Measurements from ENCODE around the gene XRCC1. TPM values are rescaled to one million over a fixed set of nuclear protein-coding genes. Genes with fewer than 3 reads are reported as not detected.

The XRCC1 gene
- polyA plus RNA-seq, 1 of the 3 experiments (the other 2 are of a cell fraction), result 30.3 TPM

DNA sequence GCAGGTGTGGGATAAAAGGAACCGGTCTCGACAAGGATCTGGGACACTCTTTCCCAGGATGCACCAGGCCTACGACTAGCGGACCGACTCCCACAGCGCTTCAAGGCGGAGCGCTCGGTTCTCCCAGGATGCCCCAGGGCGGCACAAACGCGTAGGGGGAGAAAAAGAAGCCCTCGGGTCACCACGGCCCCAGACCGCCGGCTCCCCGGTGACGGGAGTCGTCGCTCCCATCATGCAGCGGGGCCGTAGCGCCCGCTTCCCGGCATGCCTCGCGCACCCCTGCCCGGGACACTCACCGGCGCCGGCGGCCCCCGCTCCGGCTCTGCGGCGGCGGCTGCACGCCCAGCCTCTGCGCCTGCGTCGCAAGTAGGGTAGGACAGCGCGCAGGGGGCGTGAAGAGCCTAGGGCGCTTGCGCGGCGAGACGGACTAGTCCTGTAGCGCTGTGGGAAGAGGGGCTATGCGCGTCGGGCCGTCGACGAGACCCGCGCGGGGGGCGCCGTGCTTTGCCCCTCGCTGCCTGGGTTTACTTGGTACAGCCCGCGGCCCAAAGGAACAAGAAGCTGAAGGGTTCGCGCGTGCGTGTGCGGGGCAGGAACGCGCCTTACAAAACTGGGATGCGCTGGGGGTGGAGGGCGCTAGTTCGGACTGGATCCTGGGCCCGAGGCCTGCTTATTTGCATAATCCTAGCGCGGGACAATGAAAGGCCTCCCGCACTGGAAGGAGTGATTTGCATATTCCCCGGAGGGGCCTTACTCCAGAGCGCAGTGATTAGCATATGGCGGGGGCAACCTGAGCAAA lies 44.1 kb upstream of the XRCC1 start, which contains the start of gene ZNF428:
TSS of gene ZNF428 (minus strand) at position 368 of the 799 bp plus-strand sequence. CDS start 5,325 bp downstream, outside the sequence.
- Histone ChIP-seq H4K20me1 (ENCODE audit: insufficient read depth) (no peaks in the 10 kb centered on the region), H3K36me3 (replicated peaks in 1 of 2; ENCODE audit: control insufficient read depth in 1 of 2, insufficient read depth in 2 of 2, low read length in 1 of 2) (peaks cover 0 to under 1% of the 10 kb centered on the region in 2 experiments), H3K9ac (peak within 1 kb of the TSS; percentile 86), H3K4me2 (peak within 1 kb of the TSS; percentile 87), H3F3A (replicated peaks; ENCODE audit: insufficient read depth) (peaks cover 4% of the 10 kb centered on the region), H3K4me1 (ENCODE audit: control insufficient read depth in 1 of 2, insufficient read depth in 2 of 2, low read depth in 1 of 2, low read length in 1 of 2) (peaks cover 7 to 12% of the 10 kb centered on the region in 2 experiments; a peak in 2 of 4 replicates), H3K9me2 (no peaks in the 10 kb centered on the region), H3K4me3 (ENCODE audit: low read depth in 2 of 2, low read length in 1 of 2) (peak within 1 kb of the TSS; percentile 68 to 72), H2AFZ (ENCODE audit: low read depth) (peak within 1 kb of the TSS; percentile 88), H3K79me2 (ENCODE audit: insufficient read depth) (peaks cover 46% of the 10 kb centered on the region), H3K9me3 (no peaks in the 10 kb centered on the region), H3K27ac (ENCODE audit: low read depth in 2 of 2, low read length in 1 of 2) (peak within 1 kb of the TSS; percentile 74 to 98), H3K27me3 (ENCODE audit: insufficient read depth) (no peaks in the 10 kb centered on the region)
- peak; percentile 95 for DNase-seq
- POLR2A ChIA-PET, result interaction anchor here (0.6 to 1.1 kb wide), 2 partner anchors 8 to 49 kb away, joined by 3 to 5 read pairs; no protein-coding TSS in a partner anchor
- CTCF ChIA-PET, result interaction anchor here (2.5 kb wide), 1 partner anchor 64 kb away, joined by 7 read pairs; no protein-coding TSS in a partner anchor
- TF ChIP-seq RCOR1 (IDR thresholded peaks at IDR 0.05; ENCODE audit: low read length), result no peak
- TF ChIP-seq, protein P1, sequence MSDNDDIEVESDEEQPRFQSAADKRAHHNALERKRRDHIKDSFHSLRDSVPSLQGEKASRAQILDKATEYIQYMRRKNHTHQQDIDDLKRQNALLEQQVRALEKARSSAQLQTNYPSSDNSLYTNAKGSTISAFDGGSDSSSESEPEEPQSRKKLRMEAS (IDR thresholded peaks at IDR 0.05; ENCODE audit: low read depth), result peak; percentile 73
- TF ChIP-seq EP300 (IDR thresholded peaks at IDR 0.05; ENCODE audit: borderline replicate concordance in 1 of 2, low read depth in 1 of 2, low read length in 1 of 2), result peak in 1 of 2 experiments; percentile 9; a peak in 1 of 4 replicates
- TF ChIP-seq RAD21 (IDR thresholded peaks at IDR 0.05; ENCODE audit: low read length), result no peak
- 0 out of 2 replicates have a peak, but pooled peaks have one; percentile 2 for TF ChIP-seq MXI1 (IDR thresholded peaks at IDR 0.05; ENCODE audit: low read depth, low read length)
- peak; percentile 90 for TF ChIP-seq NRF1 (IDR thresholded peaks at IDR 0.05; ENCODE audit: low read depth, low read length)
- TF ChIP-seq POLR2AphosphoS5 (IDR thresholded peaks at IDR 0.05; ENCODE audit: low read depth, low read length), result peak; percentile 14; the same call in 1 of the 2 replicates
- 2% methylated on average over 46 of the region's 81 CpGs for WGBS (ENCODE audit: low lambda C conversion rate)

DNA sequence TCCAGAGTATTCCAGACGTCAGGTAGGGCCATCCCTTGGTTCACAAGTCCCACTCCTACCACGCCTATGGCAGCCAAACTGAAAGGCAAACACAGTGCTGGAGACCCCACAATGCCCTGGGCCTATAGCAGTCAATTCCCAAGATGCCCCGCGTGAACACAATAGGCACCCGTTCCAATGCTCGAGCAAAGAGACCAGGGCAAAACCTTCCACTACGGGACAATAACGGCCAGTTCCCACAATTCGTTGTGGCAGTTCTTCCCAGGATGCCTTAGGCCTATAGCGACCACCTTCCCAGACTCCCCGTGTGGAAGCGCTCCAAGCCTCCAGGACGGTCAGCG lies 43.6 kb upstream of the XRCC1 start:
- ChIA-PET CTCF (interaction anchor here (1.8 kb wide), 1 partner anchor 25 kb away, joined by 7 read pairs; no protein-coding TSS in a partner anchor), POLR2A (no interaction called here)
- Histone ChIP-seq H3K9ac (peak overlapping the region; percentile 86), H3K4me3 (ENCODE audit: low read depth in 2 of 2, low read length in 1 of 2) (peak overlapping the region; percentile 68 to 72), H2AFZ (ENCODE audit: low read depth) (peak overlapping the region; percentile 88), H3K36me3 (replicated peaks in 1 of 2; ENCODE audit: control insufficient read depth in 1 of 2, insufficient read depth in 2 of 2, low read length in 1 of 2) (peaks cover 0 to 4% of the 10 kb centered on the region in 2 experiments), H3K9me2 (no peaks in the 10 kb centered on the region), H3K79me2 (ENCODE audit: insufficient read depth) (peaks cover 46% of the 10 kb centered on the region), H4K20me1 (ENCODE audit: insufficient read depth) (no peaks in the 10 kb centered on the region), H3F3A (replicated peaks; ENCODE audit: insufficient read depth) (peaks cover 4% of the 10 kb centered on the region), H3K27me3 (ENCODE audit: insufficient read depth) (no peaks in the 10 kb centered on the region), H3K4me1 (ENCODE audit: control insufficient read depth in 1 of 2, insufficient read depth in 2 of 2, low read depth in 1 of 2, low read length in 1 of 2) (peaks cover 7 to 12% of the 10 kb centered on the region in 2 experiments; a peak in 2 of 4 replicates), H3K27ac (ENCODE audit: low read depth in 2 of 2, low read length in 1 of 2) (peak overlapping the region; percentile 74 to 98), H3K9me3 (no peaks in the 10 kb centered on the region), H3K4me2 (peak overlapping the region; percentile 87)
- DNase-seq, result peak; percentile 82
- TF ChIP-seq FOSL2 (IDR thresholded peaks at IDR 0.05; ENCODE audit: borderline replicate concordance, low read depth) (no peak), RXRA (IDR thresholded peaks at IDR 0.05; ENCODE audit: borderline replicate concordance, low read depth) (no peak), TAF1 (IDR thresholded peaks at IDR 0.05; ENCODE audit: borderline replicate concordance, low read depth, low read length) (peak; percentile 47; the same call in 1 of the 2 replicates), MXI1 (IDR thresholded peaks at IDR 0.05; ENCODE audit: low read depth, low read length) (peak; percentile 64), ELF1 (IDR thresholded peaks at IDR 0.05) (no peak), GATA2 (CRISPR knock-in tag; IDR thresholded peaks at IDR 0.05) (peak; percentile 42; the same call in 1 of the 2 replicates), TEAD4 (IDR thresholded peaks at IDR 0.05; ENCODE audit: borderline replicate concordance, insufficient read depth) (no peak), CHD2 (IDR thresholded peaks at IDR 0.05; ENCODE audit: low read length, partially characterized antibody) (peak; percentile 43)
- TF ChIP-seq, protein P2, sequence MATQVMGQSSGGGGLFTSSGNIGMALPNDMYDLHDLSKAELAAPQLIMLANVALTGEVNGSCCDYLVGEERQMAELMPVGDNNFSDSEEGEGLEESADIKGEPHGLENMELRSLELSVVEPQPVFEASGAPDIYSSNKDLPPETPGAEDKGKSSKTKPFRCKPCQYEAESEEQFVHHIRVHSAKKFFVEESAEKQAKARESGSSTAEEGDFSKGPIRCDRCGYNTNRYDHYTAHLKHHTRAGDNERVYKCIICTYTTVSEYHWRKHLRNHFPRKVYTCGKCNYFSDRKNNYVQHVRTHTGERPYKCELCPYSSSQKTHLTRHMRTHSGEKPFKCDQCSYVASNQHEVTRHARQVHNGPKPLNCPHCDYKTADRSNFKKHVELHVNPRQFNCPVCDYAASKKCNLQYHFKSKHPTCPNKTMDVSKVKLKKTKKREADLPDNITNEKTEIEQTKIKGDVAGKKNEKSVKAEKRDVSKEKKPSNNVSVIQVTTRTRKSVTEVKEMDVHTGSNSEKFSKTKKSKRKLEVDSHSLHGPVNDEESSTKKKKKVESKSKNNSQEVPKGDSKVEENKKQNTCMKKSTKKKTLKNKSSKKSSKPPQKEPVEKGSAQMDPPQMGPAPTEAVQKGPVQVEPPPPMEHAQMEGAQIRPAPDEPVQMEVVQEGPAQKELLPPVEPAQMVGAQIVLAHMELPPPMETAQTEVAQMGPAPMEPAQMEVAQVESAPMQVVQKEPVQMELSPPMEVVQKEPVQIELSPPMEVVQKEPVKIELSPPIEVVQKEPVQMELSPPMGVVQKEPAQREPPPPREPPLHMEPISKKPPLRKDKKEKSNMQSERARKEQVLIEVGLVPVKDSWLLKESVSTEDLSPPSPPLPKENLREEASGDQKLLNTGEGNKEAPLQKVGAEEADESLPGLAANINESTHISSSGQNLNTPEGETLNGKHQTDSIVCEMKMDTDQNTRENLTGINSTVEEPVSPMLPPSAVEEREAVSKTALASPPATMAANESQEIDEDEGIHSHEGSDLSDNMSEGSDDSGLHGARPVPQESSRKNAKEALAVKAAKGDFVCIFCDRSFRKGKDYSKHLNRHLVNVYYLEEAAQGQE (IDR thresholded peaks at IDR 0.05; ENCODE audit: low read depth, low read length), result no peak
- TF ChIP-seq, protein P1 (IDR thresholded peaks at IDR 0.05; ENCODE audit: low read depth), result 0 out of 2 replicates have a peak, but pooled peaks have one; percentile 41
- WGBS (ENCODE audit: low lambda C conversion rate), result 1% methylated on average over 8 of the region's 14 CpGs

Measured in SK-N-SH (cell line).